Esophagus muscularis mucosa (tissue), 4 donors: ENCODE measurements around the gene MPP1. TPM values are rescaled to one million over a fixed set of nuclear protein-coding genes. Genes with fewer than 3 reads are reported as not detected.

ENCODE experiments used
- DNase-seq: peaks from one replicate; pipeline ENCODE4 v3.0.0-alpha.2; 2017; ENCODE audit errors: extremely low spot score
- H3K27ac ChIP-seq, 4 donors: fragments of 200-600 bp; sonication (generic); replicated peaks in 1 of 4; 1 replicate in 3 of 4; 2 replicates in 1 of 4; pipeline ENCODE4 v1.5.1; 2016 to 2019; ENCODE audit warnings: mild to moderate bottlenecking in 1 of 4
- H3K27me3 ChIP-seq, 4 donors: fragments of 200-600 bp; sonication (generic); one replicate each; pipeline versions ENCODE4 v1.5.1 to v1.6.0; 2016 to 2019
- H3K36me3 ChIP-seq, 4 donors: fragments of 200-600 bp; sonication (generic); one replicate each; pipeline ENCODE4 v1.5.1; 2016 to 2019
- H3K4me1 ChIP-seq, 4 donors: fragments of 200-600 bp; sonication (generic); one replicate each; pipeline ENCODE4 v1.5.1; 2016 to 2019
- H3K4me3 ChIP-seq, 4 donors: fragments of 200-600 bp; sonication (generic); 1 replicate in 2 of 4; 2 replicates in 2 of 4; pipeline ENCODE4 v1.5.1; 2016 to 2019; ENCODE audit warnings: mild to moderate bottlenecking in 4 of 4, moderate library complexity in 1 of 4
- H3K9me3 ChIP-seq, 4 donors: fragments of 200-600 bp; sonication (generic); 1 replicate in 3 of 4; 2 replicates in 1 of 4; pipeline ENCODE4 v1.5.1; 2016 to 2019
- CTCF ChIP-seq, 3 experiments: fragments of 200-600 bp in 2 of 3; fragments of 450-650 bp in 1 of 3; sonication (generic) in 2 of 3; IDR thresholded peaks; one replicate each; pipeline ENCODE4 v1.5.1; 2017 to 2019; ENCODE audit warnings: antibody characterized with exemption in 3 of 3, mild to moderate bottlenecking in 2 of 3, moderate library complexity in 1 of 3
- EP300 ChIP-seq: sonication (generic); formaldehyde crosslinking; IDR thresholded peaks from one replicate; pipeline ENCODE4 v1.6.1; 2017; ENCODE audit warnings: antibody characterized with exemption
- POLR2A ChIP-seq: fragments of 450-650 bp; IDR thresholded peaks from one replicate; pipeline ENCODE4 v1.6.1; 2017; ENCODE audit warnings: antibody characterized with exemption, moderate library complexity, mild to moderate bottlenecking, low read depth
- POLR2AphosphoS5 ChIP-seq, 2 donors: sonication (generic); formaldehyde crosslinking; IDR thresholded peaks; one replicate each; pipeline ENCODE4 v1.6.1; 2017; ENCODE audit warnings: antibody characterized with exemption in 2 of 2
- WGBS: methylation state at CpG from one replicate; pipeline ENCODE4 v1.1.5; 2018; 5-methylcytosine and 5-hydroxymethylcytosine counted together
- intact Hi-C: fragments of 100-400 bp; cut with DNase I; formaldehyde crosslinking; loops from one replicate; pipeline ENCODE4 v1.15.1; 2023
- total RNA-seq, 4 donors: library from RNA; depleted of rRNA; stranded (reverse); fragments of >200 nt; gene quantifications; one replicate each; pipeline versions ENCODE4 v1.1.0 to v1.2.1, GENCODE V29; 2016

MPP1 gene
- 10 to 100 TPM; 28.2 to 46.9 (median 33.3) TPM for total RNA-seq

GRCh38 chrX:154804957-154805695 lies at the start of gene MPP1:
Gene MPP1, minus strand, starts transcription at chrX:154805485. Its CDS starts 112 bp downstream, at chrX:154805373.
- Histone ChIP-seq H3K4me1 (peaks cover 4 to 29% (median 23%) of the 10 kb centered on the region in 4 donors), H3K27ac (peak within 1 kb of the TSS; percentile 72 to 85 (median 82)), H3K9me3 (peaks cover 0 to 8% (median 0%) of the 10 kb centered on the region in 4 donors), H3K27me3 (no peaks in the 10 kb centered on the region), H3K36me3 (no peaks in the 10 kb centered on the region), H3K4me3 (peak within 1 kb of the TSS; percentile 68 to 77 (median 71))
- DNase-seq, result no peak
- 30% methylated on average over 56 of the region's 65 CpGs for WGBS
- TF ChIP-seq POLR2AphosphoS5 (IDR thresholded peaks at IDR 0.05) (peak; percentile 29 to 74), EP300 (no peak), CTCF (IDR thresholded peaks at IDR 0.05) (no peak), POLR2A (peak; percentile 14)
- intact Hi-C loops, result no loop called here

GRCh38 chrX:154850957-154851611 lies 45.8 kb upstream of the MPP1 start:
- no peak for TF ChIP-seq POLR2A
- no peak for TF ChIP-seq POLR2AphosphoS5 (IDR thresholded peaks at IDR 0.05)
- no peak for TF ChIP-seq EP300
- no peak for TF ChIP-seq CTCF (IDR thresholded peaks at IDR 0.05)
- H3K9me3 ChIP-seq, result no peaks in the 10 kb centered on the region
- H3K4me1 ChIP-seq, result no peaks in the 10 kb centered on the region
- H3K4me3 ChIP-seq, result no peak overlapping the region
- DNase-seq, result no peak
- 80% methylated on average over 1 of the region's 1 CpG for WGBS
- H3K27me3 ChIP-seq, result no peaks in the 10 kb centered on the region
- H3K27ac ChIP-seq, result no peak overlapping the region
- H3K36me3 ChIP-seq, result peaks cover 0 to 15% (median 4%) of the 10 kb centered on the region in 4 donors
- intact Hi-C loops, result no loop called here

- no peak overlapping the region for H3K27ac ChIP-seq
- no peaks in the 10 kb centered on the region for H3K4me1 ChIP-seq
- DNase-seq, result no peak
- H3K4me3 ChIP-seq, result no peak overlapping the region
- H3K9me3 ChIP-seq, result no peaks in the 10 kb centered on the region
- TF ChIP-seq CTCF (IDR thresholded peaks at IDR 0.05) (peak; percentile 26 to 49 (median 42)), POLR2AphosphoS5 (IDR thresholded peaks at IDR 0.05) (no peak)
- WGBS, result 91% methylated on average over 2 of the region's 2 CpGs
- no peaks in the 10 kb centered on the region for H3K36me3 ChIP-seq
- H3K27me3 ChIP-seq, result no peaks in the 10 kb centered on the region
- intact Hi-C loops, result no loop called here
Measured at GRCh38 chrX:154840856-154841255, 35.6 kb upstream of the MPP1 start.

GRCh38 chrX:154836163-154836562 lies 30.9 kb upstream of the MPP1 start:
- H3K36me3 ChIP-seq, result no peaks in the 10 kb centered on the region
- no peaks in the 10 kb centered on the region for H3K4me1 ChIP-seq
- WGBS, result 66% methylated on average over 1 of the region's 1 CpG
- H3K27ac ChIP-seq, result no peak overlapping the region
- no peak for DNase-seq
- intact Hi-C loops, result no loop called here
- no peak for TF ChIP-seq CTCF (IDR thresholded peaks at IDR 0.05)
- TF ChIP-seq POLR2AphosphoS5 (IDR thresholded peaks at IDR 0.05), result no peak
- TF ChIP-seq EP300, result no peak
- no peak for TF ChIP-seq POLR2A
- no peaks in the 10 kb centered on the region for H3K9me3 ChIP-seq
- H3K27me3 ChIP-seq, result no peaks in the 10 kb centered on the region
- no peak overlapping the region for H3K4me3 ChIP-seq
